OCI-LY1 (cell line): Measurements from ENCODE around the gene TSNAX.

Experiments
- H2AFZ ChIP-seq: fragments of 200-600 bp; sonication (generic), shearing (Covaris generic); 2 replicates; pipeline ENCODE4 v1.6.0; 2014; ENCODE audit warnings: antibody characterized with exemption, mild to moderate bottlenecking, low read length
- H3F3A ChIP-seq: fragments of 200-600 bp; sonication (generic), shearing (Covaris generic); 2 replicates; pipeline ENCODE4 v1.6.0; 2014; ENCODE audit warnings: mild to moderate bottlenecking, antibody characterized with exemption, low read length, moderate library complexity; ENCODE audit not compliant: insufficient read depth
- H3K27ac ChIP-seq: fragments of 200-600 bp; sonication (generic); 2 replicates; pipeline ENCODE4 v1.5.1; 2014; ENCODE audit warnings: low read length, mixed run types, mild to moderate bottlenecking, low read depth; ENCODE audit not compliant: poor library complexity, severe bottlenecking
- H3K27me3 ChIP-seq: fragments of 200-600 bp; sonication (generic); 2 replicates; pipeline ENCODE4 v1.6.0; 2014; ENCODE audit warnings: antibody characterized with exemption, mild to moderate bottlenecking, low read length, moderate library complexity; ENCODE audit not compliant: insufficient read depth
- H3K36me3 ChIP-seq: fragments of 200-600 bp; sonication (generic); 2 replicates; pipeline ENCODE4 v1.6.1; 2014; ENCODE audit warnings: mild to moderate bottlenecking, antibody characterized with exemption, low read length, moderate library complexity, mixed read lengths; ENCODE audit not compliant: insufficient read depth
- H3K4me1 ChIP-seq: fragments of 200-600 bp; sonication (generic); 2 replicates; pipeline ENCODE4 v1.5.1; 2014; ENCODE audit warnings: mild to moderate bottlenecking, low read length, moderate library complexity; ENCODE audit not compliant: insufficient read depth, severe bottlenecking
- H3K4me2 ChIP-seq: fragments of 200-600 bp; sonication (generic), shearing (Covaris generic); 2 replicates; pipeline ENCODE4 v1.6.1; 2014; ENCODE audit warnings: low read length
- H3K4me3 ChIP-seq: fragments of 200-600 bp; sonication (generic); 2 replicates; pipeline ENCODE4 v1.5.1; 2014; ENCODE audit warnings: low read length, low read depth, mild to moderate bottlenecking, mixed read lengths; ENCODE audit not compliant: poor library complexity, severe bottlenecking
- H3K79me2 ChIP-seq: fragments of 200-600 bp; shearing (Covaris generic); 2 replicates; pipeline ENCODE4 v1.6.1; 2016; ENCODE audit warnings: mixed run types, low read length, mixed read lengths; ENCODE audit not compliant: insufficient read depth
- H3K9ac ChIP-seq: fragments of 200-600 bp; sonication (generic), shearing (Covaris generic); 2 replicates; pipeline ENCODE4 v1.6.1; 2014; ENCODE audit warnings: mild to moderate bottlenecking, low read length, mixed read lengths
- H3K9me2 ChIP-seq: fragments of 200-600 bp; sonication (generic), shearing (Covaris generic); 2 replicates; pipeline ENCODE4 v1.6.1; 2014; ENCODE audit warnings: low read depth, mild to moderate bottlenecking, low read length, mixed read lengths
- H3K9me3 ChIP-seq: fragments of 200-600 bp; shearing (Covaris generic); 2 replicates; pipeline ENCODE4 v1.6.1; 2014; ENCODE audit warnings: low read length, mixed read lengths
- H4K20me1 ChIP-seq: fragments of 200-600 bp; sonication (generic), shearing (Covaris generic); 2 replicates; pipeline ENCODE4 v1.6.0; 2016; ENCODE audit warnings: mild to moderate bottlenecking, low read length; ENCODE audit not compliant: insufficient read depth
- CTCF ChIP-seq: fragments of 200-600 bp; sonication (generic), shearing (Covaris generic); IDR thresholded peaks from 2 replicates; pipeline ENCODE4 v1.5.1; 2017; ENCODE audit warnings: mild to moderate bottlenecking, antibody characterized with exemption, low read length, moderate library complexity, mixed read lengths
- EZH2 ChIP-seq: fragments of 200-600 bp; sonication (generic), shearing (Covaris generic); IDR thresholded peaks from 2 replicates; pipeline ENCODE4 v1.8.0; 2017; ENCODE audit warnings: borderline replicate concordance, mixed run types, mild to moderate bottlenecking, antibody characterized with exemption, low read length, moderate library complexity, mixed read lengths

TSNAX gene

DNA sequence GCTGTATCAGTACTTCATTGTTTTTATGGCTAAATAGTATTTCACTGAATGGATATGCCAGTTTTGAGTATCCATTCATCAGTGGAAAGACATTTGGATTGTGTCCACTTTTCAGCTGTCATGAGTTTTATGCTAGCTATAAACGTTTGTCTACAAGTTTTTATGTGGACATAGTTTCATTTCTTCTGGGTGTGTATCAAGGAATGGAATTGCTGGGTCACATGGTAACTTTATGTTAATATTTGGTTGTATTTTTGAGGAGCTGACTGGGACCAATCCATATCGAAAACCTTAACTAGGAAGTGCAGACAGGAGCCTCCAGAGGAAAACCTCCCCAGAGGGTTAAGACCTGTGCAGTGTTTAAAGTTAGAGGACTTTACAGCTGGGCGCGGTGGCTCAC lies 66.3 kb downstream of the TSNAX start:
- Histone ChIP-seq H3K4me3 (no peak overlapping the region), H3K9me2 (no peaks in the 10 kb centered on the region), H3K9ac (no peak overlapping the region), H2AFZ (no peak overlapping the region), H3K79me2 (no peaks in the 10 kb centered on the region), H3K4me2 (no peak overlapping the region), H3F3A (no peaks in the 10 kb centered on the region), H3K27me3 (no peaks in the 10 kb centered on the region), H3K9me3 (no peaks in the 10 kb centered on the region), H3K36me3 (no peaks in the 10 kb centered on the region), H3K4me1 (no peaks in the 10 kb centered on the region), H4K20me1 (no peaks in the 10 kb centered on the region), H3K27ac (no peak overlapping the region)
- TF ChIP-seq EZH2 (no peak), CTCF (no peak)

DNA sequence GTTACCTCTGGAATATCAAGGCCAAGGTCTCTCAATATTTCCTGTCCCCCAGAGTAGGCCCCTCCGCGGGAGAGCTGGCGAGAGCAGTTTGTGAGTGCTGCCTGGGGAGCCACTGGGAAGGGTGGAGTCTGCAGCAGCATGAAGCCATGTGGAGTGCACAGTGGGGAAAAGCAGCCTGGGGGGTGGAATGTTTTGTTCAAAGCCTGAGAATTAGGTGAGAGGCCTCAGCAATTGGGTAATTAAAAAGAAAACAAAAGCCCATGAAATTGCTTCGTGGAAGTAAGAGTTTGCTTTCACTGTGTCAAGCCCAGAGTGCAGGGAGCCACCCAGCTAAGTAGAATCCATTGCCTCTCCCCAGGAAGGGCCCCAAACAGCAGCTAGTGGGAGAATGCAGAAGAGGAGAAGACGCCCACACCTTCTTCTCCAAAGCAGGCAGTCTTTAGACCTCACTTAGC lies 67.9 kb downstream of the TSNAX start:
- no peak overlapping the region for H3K4me3 ChIP-seq

DNA sequence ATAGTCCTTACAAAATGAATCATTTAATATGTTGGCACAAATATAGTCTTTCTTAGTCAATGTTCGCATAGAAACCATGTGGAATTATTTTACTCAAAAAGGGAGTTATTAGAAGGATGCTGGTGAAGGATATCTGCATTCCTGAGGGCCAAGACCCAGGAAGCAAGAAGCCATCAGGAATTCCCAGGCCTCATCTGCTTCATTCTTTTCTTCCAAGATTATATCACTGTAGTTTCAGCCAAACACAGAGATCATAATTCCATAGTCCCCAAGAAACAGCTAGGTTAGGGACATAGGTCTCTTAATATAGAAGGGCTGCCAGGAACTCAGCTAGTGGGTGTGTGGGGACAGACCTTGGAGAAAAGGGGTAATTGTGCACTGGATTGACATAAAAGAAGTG lies 69.5 kb downstream of the TSNAX start:
- no peaks in the 10 kb centered on the region for H3K36me3 ChIP-seq
- no peaks in the 10 kb centered on the region for H3K9me2 ChIP-seq
- H2AFZ ChIP-seq, result no peak overlapping the region
- no peak overlapping the region for H3K4me3 ChIP-seq
- no peak overlapping the region for H3K27ac ChIP-seq
- no peaks in the 10 kb centered on the region for H3F3A ChIP-seq
- no peaks in the 10 kb centered on the region for H3K9me3 ChIP-seq
- H4K20me1 ChIP-seq, result no peaks in the 10 kb centered on the region
- no peaks in the 10 kb centered on the region for H3K4me1 ChIP-seq
- no peaks in the 10 kb centered on the region for H3K79me2 ChIP-seq
- TF ChIP-seq CTCF, result no peak
- TF ChIP-seq EZH2, result no peak
- no peak overlapping the region for H3K4me2 ChIP-seq
- H3K27me3 ChIP-seq, result no peaks in the 10 kb centered on the region
- H3K9ac ChIP-seq, result no peak overlapping the region

More for the DNA sequence above, 67.9 kb downstream of the TSNAX start:
- no peaks in the 10 kb centered on the region for H3K79me2 ChIP-seq
- no peaks in the 10 kb centered on the region for H3K4me1 ChIP-seq
- no peak overlapping the region for H3K27ac ChIP-seq
- no peaks in the 10 kb centered on the region for H4K20me1 ChIP-seq
- no peaks in the 10 kb centered on the region for H3F3A ChIP-seq
- no peaks in the 10 kb centered on the region for H3K27me3 ChIP-seq
- no peaks in the 10 kb centered on the region for H3K9me2 ChIP-seq
- H3K4me2 ChIP-seq, result no peak overlapping the region
- TF ChIP-seq CTCF (no peak), EZH2 (no peak)
- no peaks in the 10 kb centered on the region for H3K36me3 ChIP-seq
- no peak overlapping the region for H2AFZ ChIP-seq
- H3K9me3 ChIP-seq, result no peaks in the 10 kb centered on the region
- no peak overlapping the region for H3K9ac ChIP-seq
